HG03521 (cell line): Measurements from ENCODE around the gene BMAL2.

ENCODE experiments used
- ATAC-seq: cut with Tn5 transposase; IDR thresholded peaks from one replicate; pipeline ENCODE4 v1.9.1; 2021; ENCODE audit warnings: mild to moderate bottlenecking, moderate library complexity; ENCODE audit not compliant: unreplicated experiment

Gene BMAL2

GRCh38 chr12:27355486-27355885, 22.9 kb downstream of the BMAL2 start:
- no peak for ATAC-seq

- ATAC-seq: no peak
Measured at GRCh38 chr12:27355979-27356378, 23.3 kb downstream of the BMAL2 start.

- ATAC-seq: no peak
Measured at GRCh38 chr12:27359578-27360340, 27.1 kb downstream of the BMAL2 start.

GRCh38 chr12:27361372-27361771, 28.7 kb downstream of the BMAL2 start:
- no peak for ATAC-seq

- no peak for ATAC-seq
Measured at GRCh38 chr12:27366621-27367020, 34.0 kb downstream of the BMAL2 start.

- no peak for ATAC-seq
Measured at GRCh38 chr12:27367078-27367477, 34.4 kb downstream of the BMAL2 start.

GRCh38 chr12:27382171-27382795, 49.6 kb downstream of the BMAL2 start:
- ATAC-seq: no peak
